GM18505 (cell line): Measurements from ENCODE around the gene INMT.
"Not testable (repeated sequence)": the region's sequence is repeated elsewhere in the genome, so short reads cannot be mapped to it uniquely, and the experiment has no call there.

Experiments
- ATAC-seq: cut with Tn5 transposase; IDR thresholded peaks from one replicate; pipeline ENCODE4 v1.9.1; 2021; ENCODE audit not compliant: unreplicated experiment
- POLR2A ChIP-seq: IDR thresholded peaks from 4 replicates; pipeline ENCODE4 v1.6.1; 2011; ENCODE audit warnings: borderline replicate concordance; ENCODE audit not compliant: insufficient read depth, insufficient read length; ENCODE audit errors: extremely low read depth

The INMT gene

GRCh38 chr7:30717181-30717580, 34.8 kb upstream of the INMT start:
- no peak for ATAC-seq
- no peak for TF ChIP-seq POLR2A

DNA sequence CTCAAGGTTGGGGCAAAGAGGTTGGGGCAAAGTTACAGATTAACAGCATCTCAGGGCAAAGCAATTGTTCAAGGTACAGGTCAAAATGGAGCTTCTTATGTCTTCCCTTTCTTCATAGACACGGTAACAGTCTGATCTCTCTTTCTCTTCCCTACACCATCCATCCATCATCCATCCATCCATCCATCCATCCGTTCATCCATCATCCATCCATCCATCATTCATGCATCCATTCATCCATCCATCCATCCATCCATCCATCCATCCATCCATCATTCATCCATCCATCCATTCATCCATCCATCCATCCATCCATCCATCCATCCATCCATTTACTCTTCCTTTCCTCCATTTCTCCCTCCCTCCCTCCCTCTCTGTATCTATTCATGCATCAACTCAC, 32.5 kb upstream of the INMT start:
- ATAC-seq, result not testable (repeated sequence)

- ATAC-seq, result no peak
- no peak for TF ChIP-seq POLR2A
Measured at GRCh38 chr7:30721211-30721610, 30.7 kb upstream of the INMT start.

DNA sequence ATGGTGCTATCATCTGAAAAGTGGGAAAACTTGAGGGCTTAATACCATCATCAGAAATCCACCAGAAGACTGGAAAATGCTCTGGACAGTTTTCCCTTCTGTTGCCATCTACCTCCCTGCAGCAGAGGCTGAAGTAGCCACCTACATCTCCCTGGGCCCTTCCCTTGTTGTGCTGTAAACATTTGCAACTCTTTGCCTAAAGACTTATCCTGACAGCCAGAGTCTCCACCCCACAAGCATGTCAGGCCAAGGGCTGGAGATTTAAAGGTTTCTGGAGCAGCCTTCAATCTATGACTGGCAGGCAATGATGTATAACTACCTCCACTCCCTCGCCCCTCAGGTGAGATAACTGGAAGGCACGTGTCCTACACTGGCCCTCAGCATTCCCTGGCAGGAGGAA, 29.7 kb upstream of the INMT start:
- ATAC-seq, result no peak
- no peak for TF ChIP-seq POLR2A

DNA sequence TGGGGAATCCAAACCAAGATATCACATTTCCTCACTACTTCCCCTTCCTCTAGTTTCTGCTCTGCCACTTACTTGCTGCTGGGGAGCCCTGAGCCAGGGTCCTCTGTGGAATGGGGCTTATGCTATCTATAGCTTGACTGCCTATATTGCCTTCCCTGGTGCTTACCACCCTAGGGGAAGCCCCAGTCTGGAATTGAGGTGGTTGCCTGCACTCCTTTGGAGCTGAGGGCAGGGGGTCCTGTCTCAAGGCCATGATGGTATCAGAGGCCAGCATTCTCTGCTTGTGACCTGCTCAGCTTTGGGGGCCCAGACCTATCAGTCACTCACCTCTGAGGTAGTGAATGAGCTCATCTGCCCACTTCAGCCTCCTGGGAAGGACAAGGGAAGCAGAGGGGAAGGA, 29.3 kb upstream of the INMT start:
- TF ChIP-seq POLR2A, result no peak
- no peak for ATAC-seq

DNA sequence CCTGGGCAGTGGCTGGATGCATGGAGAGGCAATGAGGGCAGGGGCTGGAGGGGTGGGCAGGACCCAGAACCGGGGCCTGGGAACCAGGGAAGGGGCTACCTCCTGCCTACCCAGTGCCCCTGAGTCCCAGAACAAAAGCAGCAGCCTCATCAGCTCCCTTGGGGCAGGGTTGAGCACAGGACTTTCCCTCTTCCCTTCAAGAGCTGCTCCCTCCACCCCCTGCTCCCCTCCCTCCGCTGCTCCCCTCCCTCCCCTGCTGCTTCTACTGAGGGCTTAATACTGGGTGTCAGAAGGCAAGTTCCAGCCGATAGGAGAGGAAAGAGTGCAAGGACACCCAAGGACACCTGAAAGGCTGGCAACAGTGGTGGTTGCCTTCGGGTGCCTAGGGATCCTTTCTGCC, 28.2 kb upstream of the INMT start:
- ATAC-seq, result no peak
- TF ChIP-seq POLR2A, result no peak

DNA sequence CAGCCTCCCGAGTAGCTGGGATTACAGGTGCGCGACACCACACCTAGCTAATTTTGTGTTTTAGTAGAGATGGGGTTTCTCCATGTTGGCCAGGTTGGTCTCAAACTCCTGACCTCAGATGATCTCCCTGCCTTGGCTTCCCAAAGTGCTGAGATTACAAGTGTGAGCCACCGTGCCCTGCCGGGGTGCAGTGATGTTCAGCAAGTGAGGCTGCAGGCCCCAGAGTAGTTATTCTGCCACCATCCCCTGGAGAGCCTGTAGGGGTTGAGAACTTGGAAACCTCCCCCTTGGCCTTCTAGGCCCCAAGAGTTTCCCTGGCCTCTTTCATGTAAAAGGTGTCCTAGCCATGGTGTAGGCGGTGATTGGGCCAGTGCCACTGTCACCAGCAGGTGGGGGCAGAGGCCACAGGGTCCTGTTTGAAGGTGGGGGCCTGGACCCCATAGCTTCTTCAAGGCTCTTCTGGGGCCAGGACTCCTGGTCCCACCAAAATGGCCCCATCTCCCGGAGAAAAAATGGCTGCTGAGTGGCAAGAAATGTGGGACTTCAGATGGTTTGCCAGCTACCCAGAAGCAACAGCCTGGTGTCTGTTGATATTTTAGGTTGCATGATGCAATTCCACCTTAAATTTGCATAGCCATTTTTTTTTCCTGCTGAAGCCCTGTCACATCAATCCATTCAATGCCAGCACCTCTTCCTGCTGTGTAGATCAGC, 25.5 kb upstream of the INMT start:
- no peak for TF ChIP-seq POLR2A

GRCh38 chr7:30727061-30727945, 24.6 kb upstream of the INMT start:
- TF ChIP-seq POLR2A, result no peak
- peak; percentile 72 for ATAC-seq

More for the DNA sequence above, 25.5 kb upstream of the INMT start:
- ATAC-seq, result no peak

GRCh38 chr7:30728591-30729100, 23.3 kb upstream of the INMT start:
- TF ChIP-seq POLR2A, result no peak

DNA sequence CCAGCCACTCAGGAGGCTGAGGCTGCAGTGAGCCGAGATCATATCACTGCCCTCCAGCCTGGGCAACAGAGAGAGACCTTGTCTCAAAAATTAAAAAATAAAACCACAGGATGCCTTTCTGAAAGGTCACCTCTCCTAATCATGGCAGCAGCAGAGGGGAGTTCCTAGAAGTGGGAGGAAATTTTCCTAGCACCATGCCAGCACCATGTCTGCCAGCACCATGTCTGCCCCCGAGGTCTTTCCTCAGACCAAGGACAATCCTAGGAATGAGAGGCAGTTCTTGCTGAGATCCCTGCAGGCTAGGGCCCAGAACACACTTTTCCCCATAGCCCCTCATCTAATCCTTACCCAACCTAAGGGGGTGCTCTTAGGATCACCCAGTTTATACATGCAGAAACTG, 22.3 kb upstream of the INMT start:
- ATAC-seq, result no peak
- TF ChIP-seq POLR2A, result no peak

More at GRCh38 chr7:30728591-30729100, 23.3 kb upstream of the INMT start:
- no peak for ATAC-seq

DNA sequence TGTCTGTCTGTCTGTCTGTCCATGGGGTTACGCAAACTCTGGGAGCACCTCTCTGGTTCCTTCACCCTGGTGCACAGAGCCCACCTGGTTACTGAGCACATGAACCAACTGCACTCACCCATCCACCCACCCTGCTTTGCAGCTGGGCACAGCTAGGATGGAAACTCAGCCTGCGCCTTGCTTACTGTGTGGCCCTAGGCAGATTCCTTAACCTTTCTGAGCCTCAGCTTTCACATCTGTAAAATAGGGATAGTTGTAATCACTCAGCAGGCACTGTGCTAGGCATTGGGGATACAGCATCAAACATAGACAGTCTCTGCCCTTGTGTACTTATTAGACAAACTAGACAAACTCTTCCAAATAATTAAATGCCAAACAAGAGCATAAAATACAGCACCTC, 21.8 kb upstream of the INMT start:
- no peak for TF ChIP-seq POLR2A
- no peak for ATAC-seq

- TF ChIP-seq POLR2A, result no peak
- no peak for ATAC-seq
Measured at GRCh38 chr7:30730996-30731395, 20.9 kb upstream of the INMT start.

GRCh38 chr7:30731581-30731980, 20.4 kb upstream of the INMT start:
- TF ChIP-seq POLR2A, result no peak
- ATAC-seq, result no peak

DNA sequence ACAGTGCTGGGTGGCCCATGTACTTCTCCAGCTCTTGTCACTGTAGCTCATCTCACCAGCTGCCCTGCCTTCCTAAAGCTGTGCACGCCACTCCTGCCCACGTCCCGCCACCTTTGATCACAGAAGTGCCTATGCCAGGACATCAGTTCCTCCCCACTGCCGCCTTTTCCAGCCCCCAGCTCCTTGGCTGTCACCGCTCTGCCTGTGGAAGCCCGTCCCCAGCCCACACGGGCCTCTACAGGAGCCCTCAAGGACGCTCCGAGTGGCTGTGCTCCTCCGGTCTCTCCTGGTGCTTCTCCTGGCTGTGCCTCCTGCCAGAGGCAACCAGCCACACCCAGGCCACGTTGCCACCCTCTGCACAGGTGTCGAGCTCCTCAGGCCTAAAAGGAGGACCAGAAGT, 19.3 kb upstream of the INMT start:
- no peak for ATAC-seq
- no peak for TF ChIP-seq POLR2A

- no peak for TF ChIP-seq POLR2A
Measured at GRCh38 chr7:30733216-30733615, 18.7 kb upstream of the INMT start.

DNA sequence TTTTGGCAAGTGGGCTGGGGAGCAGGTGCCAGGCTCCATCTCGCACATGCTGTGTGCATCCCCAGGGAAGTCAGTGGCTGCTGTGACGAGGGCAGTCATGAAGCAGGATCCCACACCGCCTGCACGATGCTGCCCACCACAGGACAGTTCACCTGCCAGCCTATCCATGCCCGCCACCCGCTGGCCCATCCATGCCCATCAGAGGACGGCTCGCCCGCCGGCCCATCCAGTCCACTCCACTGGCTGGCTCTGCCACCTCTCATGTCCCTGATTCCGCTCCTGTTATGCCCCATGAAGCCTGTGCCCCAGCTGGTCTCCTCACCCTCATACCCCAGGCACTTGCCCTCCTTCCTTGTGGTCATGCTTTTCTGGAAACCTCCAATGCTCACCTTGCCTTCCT, 18.2 kb upstream of the INMT start:
- no peak for TF ChIP-seq POLR2A
- ATAC-seq, result no peak

More at GRCh38 chr7:30733216-30733615, 18.7 kb upstream of the INMT start:
- ATAC-seq, result no peak
